Measurements from ENCODE around the gene FAM200C. TPM values are rescaled to one million over a fixed set of nuclear protein-coding genes. Genes with fewer than 3 reads are reported as not detected.

Gene FAM200C
- total RNA-seq, 1 donor from 2014 or later, result 2.5 TPM

- intact Hi-C loops (cut with DNase I), result no loop called here
- TF ChIP-seq POLR2AphosphoS5 (IDR thresholded peaks at IDR 0.05; ENCODE audit: insufficient read depth in 1 of 2, low read depth in 1 of 2) (no peak), CTCF (IDR thresholded peaks at IDR 0.05) (no peak), POLR2A (IDR thresholded peaks at IDR 0.05) (no peak)
- no peak for DNase-seq (ENCODE audit: extremely low spot score in 2 of 2)
- Histone ChIP-seq H3K4me1 (peaks cover 13% of the 10 kb centered on the region), H3K9me3 (no peaks in the 10 kb centered on the region), H3K36me3 (no peaks in the 10 kb centered on the region), H3K4me3 (peak overlapping the region; percentile 57 to 84), H3K27me3 (no peaks in the 10 kb centered on the region), H3K27ac (no peak overlapping the region)
Observed at GRCh38 chr5:160370713-160371034, 29.2 kb downstream of the FAM200C start.

DNA sequence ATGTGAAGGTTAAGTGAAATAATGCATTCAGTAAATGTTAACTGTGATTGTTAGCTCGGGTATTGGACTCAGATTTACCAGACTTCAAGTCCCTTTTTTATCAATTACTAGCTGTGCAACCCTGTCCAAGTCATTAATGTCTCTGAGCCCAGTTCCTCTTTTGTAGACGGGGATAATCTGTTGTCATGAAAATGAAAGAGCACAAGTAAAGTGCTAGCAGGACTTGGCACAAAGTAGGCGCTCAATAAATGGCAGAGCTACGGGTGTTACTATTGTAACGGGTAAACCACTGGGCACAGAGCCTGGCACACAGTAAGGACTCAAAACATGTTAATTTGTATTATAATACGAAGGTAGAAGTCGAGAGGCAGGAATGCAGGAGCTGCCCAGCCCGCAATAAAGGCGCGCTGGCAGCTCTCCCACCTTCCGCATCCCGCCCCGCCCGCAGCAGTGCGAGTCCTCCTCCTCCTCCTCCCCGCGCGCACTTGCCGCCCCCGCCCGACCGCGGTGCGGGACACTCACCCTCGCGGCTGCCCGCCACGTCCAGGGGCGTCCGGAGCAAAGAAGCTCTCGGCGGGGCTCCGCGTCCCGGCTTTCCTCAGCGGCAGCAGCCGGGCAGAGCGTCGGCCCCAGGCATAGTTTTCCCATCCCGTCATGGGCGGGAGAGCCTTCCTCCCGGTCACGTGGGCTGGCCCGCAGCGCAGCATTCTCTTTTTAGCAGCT is 29.7 kb downstream of the FAM200C start, which contains the start of gene C1QTNF2:
C1QTNF2 (minus strand) TSS at position 637 of the 723 bp plus-strand sequence. CDS start 15,615 bp downstream, outside the sequence.
- H3K27ac ChIP-seq, result peak within 1 kb of the TSS; percentile 60
- TF ChIP-seq CTCF (IDR thresholded peaks at IDR 0.05) (no peak), POLR2AphosphoS5 (IDR thresholded peaks at IDR 0.05; ENCODE audit: insufficient read depth in 1 of 2, low read depth in 1 of 2) (peak in 1 of 2 donors; percentile 79)
- DNase-seq (ENCODE audit: extremely low spot score in 2 of 2), result no peak

GRCh38 chr5:160367885-160368284 is 32.0 kb downstream of the FAM200C start:
- TF ChIP-seq POLR2AphosphoS5 (IDR thresholded peaks at IDR 0.05; ENCODE audit: insufficient read depth in 1 of 2, low read depth in 1 of 2) (no peak), CTCF (IDR thresholded peaks at IDR 0.05) (no peak), POLR2A (IDR thresholded peaks at IDR 0.05) (no peak)

More for the DNA sequence above, 29.7 kb downstream of the FAM200C start, which contains the start of gene C1QTNF2:
- peak within 1 kb of the TSS; percentile 57 to 84 for H3K4me3 ChIP-seq
- H3K9me3 ChIP-seq, result no peaks in the 10 kb centered on the region
- no peaks in the 10 kb centered on the region for H3K27me3 ChIP-seq
- H3K4me1 ChIP-seq, result peaks cover 13% of the 10 kb centered on the region
- intact Hi-C loops (cut with DNase I), result no loop called here
- no peaks in the 10 kb centered on the region for H3K36me3 ChIP-seq

GRCh38 chr5:160367261-160367660 is 32.6 kb downstream of the FAM200C start:
- Histone ChIP-seq H3K4me3 (no peak overlapping the region), H3K27me3 (no peaks in the 10 kb centered on the region), H3K36me3 (no peaks in the 10 kb centered on the region), H3K4me1 (peaks cover 13% of the 10 kb centered on the region), H3K9me3 (no peaks in the 10 kb centered on the region), H3K27ac (no peak overlapping the region)
- DNase-seq (ENCODE audit: extremely low spot score in 2 of 2), result no peak
- TF ChIP-seq CTCF (IDR thresholded peaks at IDR 0.05) (no peak), POLR2A (IDR thresholded peaks at IDR 0.05) (no peak), POLR2AphosphoS5 (IDR thresholded peaks at IDR 0.05; ENCODE audit: insufficient read depth in 1 of 2, low read depth in 1 of 2) (no peak)
- intact Hi-C loops (cut with DNase I), result no loop called here

More at GRCh38 chr5:160367885-160368284, 32.0 kb downstream of the FAM200C start:
- Histone ChIP-seq H3K36me3 (no peaks in the 10 kb centered on the region), H3K27me3 (no peaks in the 10 kb centered on the region), H3K4me1 (peaks cover 13% of the 10 kb centered on the region), H3K4me3 (no peak overlapping the region), H3K27ac (no peak overlapping the region), H3K9me3 (no peaks in the 10 kb centered on the region)
- intact Hi-C loops (cut with DNase I), result no loop called here
- DNase-seq (ENCODE audit: extremely low spot score in 2 of 2), result no peak

DNA sequence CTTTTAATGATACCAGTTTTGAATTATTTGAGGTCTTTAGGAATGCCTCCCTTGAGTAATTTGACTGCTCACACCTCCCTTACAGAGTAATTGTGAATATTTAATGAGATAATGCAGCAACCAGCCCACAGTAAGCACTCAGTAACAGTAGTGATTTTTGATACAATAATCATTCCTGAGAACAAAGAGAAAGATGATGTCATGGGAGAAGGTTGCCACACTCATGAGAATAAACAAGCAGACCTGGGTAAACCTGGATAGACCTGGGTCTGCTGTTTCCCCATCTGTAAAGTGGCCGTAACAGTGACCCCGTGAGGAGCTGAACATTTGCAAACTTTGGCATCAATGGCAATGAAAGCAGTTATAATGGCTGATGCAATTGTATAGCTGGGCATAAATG is 33.6 kb downstream of the FAM200C start:
- TF ChIP-seq POLR2AphosphoS5 (IDR thresholded peaks at IDR 0.05; ENCODE audit: insufficient read depth in 1 of 2, low read depth in 1 of 2) (no peak), CTCF (IDR thresholded peaks at IDR 0.05) (no peak), POLR2A (IDR thresholded peaks at IDR 0.05) (no peak)
- H3K36me3 ChIP-seq, result no peaks in the 10 kb centered on the region
- DNase-seq (ENCODE audit: extremely low spot score in 2 of 2), result no peak
- no peak overlapping the region for H3K27ac ChIP-seq
- no peak overlapping the region for H3K4me3 ChIP-seq
- intact Hi-C loops (cut with DNase I), result no loop called here
- no peaks in the 10 kb centered on the region for H3K27me3 ChIP-seq
- H3K9me3 ChIP-seq, result no peaks in the 10 kb centered on the region
- H3K4me1 ChIP-seq, result peaks cover 13% of the 10 kb centered on the region

All from vagina (tissue), 2 donors.